ENCODE measurements around the gene GSTM5. TPM values are rescaled to one million over a fixed set of nuclear protein-coding genes. Genes with fewer than 3 reads are reported as not detected.

GSTM5 gene
- total RNA-seq, 1 donor from 2014 or later, result not detected

DNA sequence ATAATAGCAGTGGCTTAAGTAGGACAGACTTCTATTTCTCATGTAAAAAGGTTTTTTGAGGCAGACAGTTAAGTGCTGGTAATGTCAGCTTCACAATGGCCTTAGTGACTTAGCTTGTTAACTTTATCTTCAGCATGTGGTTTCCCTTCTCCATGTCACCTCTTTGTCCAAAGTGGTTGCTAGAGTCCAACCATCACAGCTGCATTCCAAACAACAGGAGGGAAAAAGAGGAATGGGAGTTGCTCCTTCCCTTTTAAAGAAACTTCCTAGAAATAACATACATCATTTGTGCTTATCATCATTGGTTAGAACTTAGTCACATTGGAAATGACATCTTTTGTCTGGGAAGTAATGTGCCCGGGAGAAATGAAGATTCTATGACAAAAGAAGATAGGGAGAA lies 9.9 kb downstream of the GSTM5 start:
- no peak overlapping the region for H3K4me3 ChIP-seq (ENCODE audit: insufficient read depth, low read depth, low read length)
- Mint-ChIP-seq H3K27ac (ENCODE audit: unreplicated experiment) (no peak overlapping the region), H3K4me1 (ENCODE audit: low read depth, unreplicated experiment) (peaks cover 4% of the 10 kb centered on the region), H3K9me3 (ENCODE audit: unreplicated experiment) (peaks cover 5% of the 10 kb centered on the region), H3K27me3 (ENCODE audit: low read depth, unreplicated experiment) (peaks cover 9% of the 10 kb centered on the region), H3K4me3 (ENCODE audit: unreplicated experiment) (no peak overlapping the region), H3K36me3 (ENCODE audit: low read depth, unreplicated experiment) (no peaks in the 10 kb centered on the region)
- no peak for FAIRE-seq
- no peak for TF ChIP-seq EZH2 (IDR thresholded peaks at IDR 0.05; ENCODE audit: insufficient read depth, low read length)
- TF ChIP-seq, protein P1, sequence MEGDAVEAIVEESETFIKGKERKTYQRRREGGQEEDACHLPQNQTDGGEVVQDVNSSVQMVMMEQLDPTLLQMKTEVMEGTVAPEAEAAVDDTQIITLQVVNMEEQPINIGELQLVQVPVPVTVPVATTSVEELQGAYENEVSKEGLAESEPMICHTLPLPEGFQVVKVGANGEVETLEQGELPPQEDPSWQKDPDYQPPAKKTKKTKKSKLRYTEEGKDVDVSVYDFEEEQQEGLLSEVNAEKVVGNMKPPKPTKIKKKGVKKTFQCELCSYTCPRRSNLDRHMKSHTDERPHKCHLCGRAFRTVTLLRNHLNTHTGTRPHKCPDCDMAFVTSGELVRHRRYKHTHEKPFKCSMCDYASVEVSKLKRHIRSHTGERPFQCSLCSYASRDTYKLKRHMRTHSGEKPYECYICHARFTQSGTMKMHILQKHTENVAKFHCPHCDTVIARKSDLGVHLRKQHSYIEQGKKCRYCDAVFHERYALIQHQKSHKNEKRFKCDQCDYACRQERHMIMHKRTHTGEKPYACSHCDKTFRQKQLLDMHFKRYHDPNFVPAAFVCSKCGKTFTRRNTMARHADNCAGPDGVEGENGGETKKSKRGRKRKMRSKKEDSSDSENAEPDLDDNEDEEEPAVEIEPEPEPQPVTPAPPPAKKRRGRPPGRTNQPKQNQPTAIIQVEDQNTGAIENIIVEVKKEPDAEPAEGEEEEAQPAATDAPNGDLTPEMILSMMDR (IDR thresholded peaks at IDR 0.05; ENCODE audit: insufficient read depth, low read depth, low read length), result no peak
- H3K27ac ChIP-seq (ENCODE audit: low read depth, low read length), result no peak overlapping the region
- peaks cover 6% of the 10 kb centered on the region for H3K4me1 ChIP-seq (ENCODE audit: insufficient read depth, low read length)
- no peaks in the 10 kb centered on the region for H3K27me3 ChIP-seq (ENCODE audit: insufficient read depth, low read length)
- H3K4me2 ChIP-seq (ENCODE audit: low read length), result no peak overlapping the region
- no peak overlapping the region for H2AFZ ChIP-seq (ENCODE audit: low read depth, low read length)
- no peak overlapping the region for H3K9ac ChIP-seq (ENCODE audit: low read length)
- H3K9me3 ChIP-seq (ENCODE audit: insufficient read depth, low read depth, low read length), result no peaks in the 10 kb centered on the region
- no peaks in the 10 kb centered on the region for H3K79me2 ChIP-seq (ENCODE audit: insufficient read depth, low read length)
- H3K36me3 ChIP-seq (ENCODE audit: insufficient read depth, low read length), result no peaks in the 10 kb centered on the region
- no peak for DNase-seq (ENCODE audit: low read depth)
- no peaks in the 10 kb centered on the region for H4K20me1 ChIP-seq (ENCODE audit: insufficient read depth, low read length)

DNA sequence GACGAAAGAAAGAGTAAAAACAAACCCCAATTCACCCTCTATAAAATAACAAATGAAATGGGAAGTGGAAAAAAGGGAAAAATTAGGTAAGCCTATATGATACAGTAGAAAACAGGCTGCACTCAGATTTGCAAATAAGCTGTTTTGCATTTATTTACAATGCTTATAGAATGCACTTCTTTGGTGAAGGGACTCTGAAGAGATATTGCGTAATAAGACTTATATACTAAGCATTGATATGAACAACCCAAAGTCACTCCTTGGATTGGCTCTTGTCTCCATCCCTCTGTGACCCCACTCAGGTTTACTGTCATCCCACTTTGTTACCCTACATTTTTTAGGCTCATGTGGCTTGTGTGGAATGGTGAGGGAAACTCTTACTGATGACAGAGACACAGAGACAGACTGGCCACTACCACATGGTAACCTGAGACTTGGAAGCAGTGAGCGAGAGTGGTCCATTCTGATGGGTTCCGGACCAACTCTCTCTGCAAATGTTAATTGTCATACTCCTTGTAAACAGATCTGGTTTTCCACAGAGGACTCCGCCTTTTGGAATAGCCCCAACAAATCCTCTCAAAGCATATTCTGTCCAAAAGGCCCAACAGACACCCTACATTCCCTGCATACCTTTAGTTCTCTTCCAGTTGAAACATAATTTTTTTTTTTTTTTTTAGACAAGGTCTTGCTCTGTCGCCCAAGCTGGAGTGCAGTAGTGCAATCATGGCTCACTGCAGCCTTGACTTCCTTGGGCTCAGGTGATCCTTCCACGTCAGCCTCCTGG lies 11.0 kb downstream of the GSTM5 start:
- Histone ChIP-seq H4K20me1 (ENCODE audit: insufficient read depth, low read length) (no peaks in the 10 kb centered on the region), H3K9me3 (ENCODE audit: insufficient read depth, low read depth, low read length) (no peaks in the 10 kb centered on the region), H2AFZ (ENCODE audit: low read depth, low read length) (no peak overlapping the region), H3K4me1 (ENCODE audit: insufficient read depth, low read length) (peaks cover 6% of the 10 kb centered on the region), H3K27me3 (ENCODE audit: insufficient read depth, low read length) (no peaks in the 10 kb centered on the region), H3K36me3 (ENCODE audit: insufficient read depth, low read length) (no peaks in the 10 kb centered on the region), H3K9ac (ENCODE audit: low read length) (no peak overlapping the region), H3K79me2 (ENCODE audit: insufficient read depth, low read length) (no peaks in the 10 kb centered on the region), H3K27ac (ENCODE audit: low read depth, low read length) (no peak overlapping the region), H3K4me2 (ENCODE audit: low read length) (no peak overlapping the region), H3K4me3 (ENCODE audit: insufficient read depth, low read depth, low read length) (no peak overlapping the region)
- TF ChIP-seq, protein P1 (IDR thresholded peaks at IDR 0.05; ENCODE audit: insufficient read depth, low read depth, low read length), result no peak
- no peak for TF ChIP-seq EZH2 (IDR thresholded peaks at IDR 0.05; ENCODE audit: insufficient read depth, low read length)
- Mint-ChIP-seq H3K4me3 (ENCODE audit: unreplicated experiment) (no peak overlapping the region), H3K9me3 (ENCODE audit: unreplicated experiment) (peaks cover 6% of the 10 kb centered on the region), H3K27me3 (ENCODE audit: low read depth, unreplicated experiment) (peaks cover 2% of the 10 kb centered on the region), H3K27ac (ENCODE audit: unreplicated experiment) (no peak overlapping the region), H3K36me3 (ENCODE audit: low read depth, unreplicated experiment) (no peaks in the 10 kb centered on the region), H3K4me1 (ENCODE audit: low read depth, unreplicated experiment) (peaks cover 4% of the 10 kb centered on the region)
- DNase-seq (ENCODE audit: low read depth) (peak; percentile 4), FAIRE-seq (no peak)

DNA sequence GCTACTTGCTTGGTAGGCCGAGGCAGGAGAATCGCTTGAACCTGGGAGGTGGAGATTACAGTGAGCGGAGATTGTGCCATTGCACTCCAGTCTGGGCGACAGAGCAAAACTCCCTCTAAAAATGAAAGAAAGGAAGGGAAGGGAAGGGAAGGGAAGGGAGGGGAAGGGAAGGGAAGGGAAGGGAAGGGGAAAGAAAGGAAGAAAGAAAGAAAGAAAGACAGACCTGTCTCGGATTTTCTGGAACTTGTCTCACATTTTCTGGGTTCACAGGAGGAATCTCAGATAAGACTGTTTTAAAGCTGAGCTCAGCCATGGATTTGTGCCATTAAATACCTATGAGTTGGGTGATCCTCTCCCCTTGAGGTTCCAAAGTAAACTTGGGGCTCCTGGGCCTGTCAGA lies 12.9 kb downstream of the GSTM5 start:
- no peaks in the 10 kb centered on the region for H4K20me1 ChIP-seq (ENCODE audit: insufficient read depth, low read length)
- H3K36me3 ChIP-seq (ENCODE audit: insufficient read depth, low read length), result no peaks in the 10 kb centered on the region
- TF ChIP-seq, protein P1 (IDR thresholded peaks at IDR 0.05; ENCODE audit: insufficient read depth, low read depth, low read length), result no peak
- TF ChIP-seq EZH2 (IDR thresholded peaks at IDR 0.05; ENCODE audit: insufficient read depth, low read length), result no peak
- no peak overlapping the region for H3K4me3 ChIP-seq (ENCODE audit: insufficient read depth, low read depth, low read length)
- no peaks in the 10 kb centered on the region for H3K9me3 ChIP-seq (ENCODE audit: insufficient read depth, low read depth, low read length)
- no peak for DNase-seq (ENCODE audit: low read depth)
- Mint-ChIP-seq H3K36me3 (ENCODE audit: low read depth, unreplicated experiment) (no peaks in the 10 kb centered on the region), H3K27ac (ENCODE audit: unreplicated experiment) (no peak overlapping the region), H3K9me3 (ENCODE audit: unreplicated experiment) (peaks cover 6% of the 10 kb centered on the region), H3K4me1 (ENCODE audit: low read depth, unreplicated experiment) (no peaks in the 10 kb centered on the region), H3K4me3 (ENCODE audit: unreplicated experiment) (no peak overlapping the region), H3K27me3 (ENCODE audit: low read depth, unreplicated experiment) (peaks cover 2% of the 10 kb centered on the region)
- no peak for FAIRE-seq
- no peak overlapping the region for H2AFZ ChIP-seq (ENCODE audit: low read depth, low read length)
- no peaks in the 10 kb centered on the region for H3K79me2 ChIP-seq (ENCODE audit: insufficient read depth, low read length)
- no peaks in the 10 kb centered on the region for H3K4me1 ChIP-seq (ENCODE audit: insufficient read depth, low read length)
- no peak overlapping the region for H3K27ac ChIP-seq (ENCODE audit: low read depth, low read length)
- H3K27me3 ChIP-seq (ENCODE audit: insufficient read depth, low read length), result no peaks in the 10 kb centered on the region
- no peak overlapping the region for H3K9ac ChIP-seq (ENCODE audit: low read length)
- no peak overlapping the region for H3K4me2 ChIP-seq (ENCODE audit: low read length)
